Endothelial cell (in vitro differentiated cells): ENCODE measurements around the gene PLXNA2. TPM values are rescaled to one million over a fixed set of nuclear protein-coding genes. Genes with fewer than 3 reads are reported as not detected.

Experiments used
- DNase-seq: peaks from one replicate; pipeline ENCODE4 v3.0.0; 2021; ENCODE audit warnings: low spot score
- H3K27ac Mint-ChIP-seq: one replicate; pipeline ENCODE4 v1.8.0; 2021; ENCODE audit warnings: mixed read lengths, inconsistent platforms; ENCODE audit not compliant: unreplicated experiment
- H3K27me3 Mint-ChIP-seq: one replicate; pipeline ENCODE4 v1.8.0; 2021; ENCODE audit warnings: mild to moderate bottlenecking, moderate library complexity, mixed read lengths, inconsistent platforms; ENCODE audit not compliant: unreplicated experiment
- H3K36me3 Mint-ChIP-seq: one replicate; pipeline ENCODE4 v1.8.0; 2021; ENCODE audit warnings: mild to moderate bottlenecking, low read depth, mixed read lengths, inconsistent platforms; ENCODE audit not compliant: unreplicated experiment
- H3K4me1 Mint-ChIP-seq: one replicate; pipeline ENCODE4 v1.8.0; 2021; ENCODE audit warnings: mild to moderate bottlenecking, mixed read lengths, inconsistent platforms; ENCODE audit not compliant: unreplicated experiment
- H3K4me3 Mint-ChIP-seq: one replicate; pipeline ENCODE4 v1.8.0; 2021; ENCODE audit warnings: mild to moderate bottlenecking, mixed read lengths, inconsistent platforms; ENCODE audit not compliant: unreplicated experiment
- H3K9me3 Mint-ChIP-seq: one replicate; pipeline ENCODE4 v1.8.0; 2021; ENCODE audit warnings: mixed read lengths, inconsistent platforms; ENCODE audit not compliant: unreplicated experiment
- total RNA-seq: library from RNA; stranded (reverse); fragmentation: NEBNext Ultra II Directional; extraction: Animal tissue kit (Norgen Biotek cat#: 25700); gene quantifications from one replicate; pipeline ENCODE4 v1.2.1, GENCODE V29; 2021; ENCODE audit not compliant: unreplicated experiment
- TF ChIP-seq, protein P1 (sequence below): fragments of 200-600 bp; sonication (generic); IDR thresholded peaks from one replicate; pipeline ENCODE4 v1.5.0; 2021; ENCODE audit warnings: antibody characterized with exemption; ENCODE audit not compliant: unreplicated experiment

PLXNA2 gene
- total RNA-seq, 1 donor from 2014 or later: 25.6 TPM

DNA sequence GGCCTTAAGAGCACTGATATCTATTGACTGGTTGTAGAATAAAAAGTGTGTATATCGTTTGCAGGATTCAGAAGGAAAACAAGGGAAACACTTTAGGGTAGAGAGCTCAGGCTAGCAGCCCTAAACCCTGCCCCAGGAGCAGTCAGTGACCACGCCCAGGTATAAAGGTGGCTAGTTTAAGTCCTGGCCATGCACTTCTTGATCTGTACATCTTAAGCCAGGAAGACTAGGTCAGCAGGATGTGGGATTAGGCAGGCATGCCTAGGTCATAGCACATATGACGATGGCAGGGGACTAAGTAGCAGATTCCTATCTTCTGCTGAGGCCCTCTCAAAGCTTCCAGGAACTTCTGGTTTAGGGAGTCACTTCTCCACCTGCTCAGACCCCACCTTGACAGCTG is 175.3 kb downstream of the PLXNA2 start:
- TF ChIP-seq, protein P1, sequence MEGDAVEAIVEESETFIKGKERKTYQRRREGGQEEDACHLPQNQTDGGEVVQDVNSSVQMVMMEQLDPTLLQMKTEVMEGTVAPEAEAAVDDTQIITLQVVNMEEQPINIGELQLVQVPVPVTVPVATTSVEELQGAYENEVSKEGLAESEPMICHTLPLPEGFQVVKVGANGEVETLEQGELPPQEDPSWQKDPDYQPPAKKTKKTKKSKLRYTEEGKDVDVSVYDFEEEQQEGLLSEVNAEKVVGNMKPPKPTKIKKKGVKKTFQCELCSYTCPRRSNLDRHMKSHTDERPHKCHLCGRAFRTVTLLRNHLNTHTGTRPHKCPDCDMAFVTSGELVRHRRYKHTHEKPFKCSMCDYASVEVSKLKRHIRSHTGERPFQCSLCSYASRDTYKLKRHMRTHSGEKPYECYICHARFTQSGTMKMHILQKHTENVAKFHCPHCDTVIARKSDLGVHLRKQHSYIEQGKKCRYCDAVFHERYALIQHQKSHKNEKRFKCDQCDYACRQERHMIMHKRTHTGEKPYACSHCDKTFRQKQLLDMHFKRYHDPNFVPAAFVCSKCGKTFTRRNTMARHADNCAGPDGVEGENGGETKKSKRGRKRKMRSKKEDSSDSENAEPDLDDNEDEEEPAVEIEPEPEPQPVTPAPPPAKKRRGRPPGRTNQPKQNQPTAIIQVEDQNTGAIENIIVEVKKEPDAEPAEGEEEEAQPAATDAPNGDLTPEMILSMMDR: no peak
- no peaks in the 10 kb centered on the region for H3K9me3 Mint-ChIP-seq
- no peak for DNase-seq
- no peaks in the 10 kb centered on the region for H3K4me1 Mint-ChIP-seq
- H3K27ac Mint-ChIP-seq: no peak overlapping the region
- no peak overlapping the region for H3K4me3 Mint-ChIP-seq
- H3K27me3 Mint-ChIP-seq: no peaks in the 10 kb centered on the region
- peaks cover 23% of the 10 kb centered on the region for H3K36me3 Mint-ChIP-seq

DNA sequence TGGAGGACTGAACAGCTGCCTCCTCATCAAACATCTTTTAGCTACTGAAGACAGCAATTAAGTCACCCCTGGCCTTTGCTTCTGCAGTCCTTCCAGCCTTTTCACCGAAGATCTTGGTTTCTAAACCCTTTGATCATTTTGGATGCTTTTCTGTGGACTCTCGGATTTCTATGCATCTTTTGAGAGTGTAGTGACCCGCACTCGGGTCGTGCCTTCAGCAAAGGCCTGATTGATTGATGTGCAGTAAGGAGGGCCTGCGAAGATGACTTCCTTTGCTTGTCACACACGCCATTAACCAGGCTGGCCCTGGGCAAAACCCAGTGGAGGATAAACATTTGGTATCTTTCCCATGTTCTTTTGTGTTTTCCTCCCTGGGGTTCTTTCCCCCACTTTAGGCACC is 175.8 kb downstream of the PLXNA2 start:
- no peak for DNase-seq
- Mint-ChIP-seq H3K4me3 (no peak overlapping the region), H3K4me1 (no peaks in the 10 kb centered on the region), H3K27me3 (no peaks in the 10 kb centered on the region), H3K27ac (no peak overlapping the region), H3K9me3 (no peaks in the 10 kb centered on the region), H3K36me3 (peaks cover 20% of the 10 kb centered on the region)
- TF ChIP-seq, protein P1: no peak

DNA sequence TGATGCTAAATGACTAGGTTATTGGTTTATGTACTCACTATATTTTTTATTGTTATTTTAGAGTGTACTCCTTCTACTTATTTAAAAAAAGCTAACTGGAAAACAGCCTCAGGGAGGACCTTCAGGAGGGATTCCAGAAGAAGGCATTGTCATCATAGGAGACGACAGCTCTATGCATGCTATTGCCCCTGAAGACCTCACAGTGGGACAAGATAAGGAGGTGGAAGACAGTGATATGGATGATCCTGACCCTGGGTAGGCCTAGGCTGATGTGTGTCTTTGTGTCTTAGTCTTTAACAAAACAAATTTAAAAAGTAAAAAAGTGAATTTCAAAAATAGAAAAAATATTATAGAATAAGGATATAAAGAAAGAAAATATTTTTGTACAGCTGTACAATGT is 177.6 kb downstream of the PLXNA2 start:
- no peaks in the 10 kb centered on the region for H3K9me3 Mint-ChIP-seq
- TF ChIP-seq, protein P1: no peak
- H3K4me1 Mint-ChIP-seq: no peaks in the 10 kb centered on the region
- DNase-seq: no peak
- no peak overlapping the region for H3K27ac Mint-ChIP-seq
- H3K4me3 Mint-ChIP-seq: no peak overlapping the region
- H3K36me3 Mint-ChIP-seq: peaks cover 23% of the 10 kb centered on the region
- H3K27me3 Mint-ChIP-seq: no peaks in the 10 kb centered on the region

DNA sequence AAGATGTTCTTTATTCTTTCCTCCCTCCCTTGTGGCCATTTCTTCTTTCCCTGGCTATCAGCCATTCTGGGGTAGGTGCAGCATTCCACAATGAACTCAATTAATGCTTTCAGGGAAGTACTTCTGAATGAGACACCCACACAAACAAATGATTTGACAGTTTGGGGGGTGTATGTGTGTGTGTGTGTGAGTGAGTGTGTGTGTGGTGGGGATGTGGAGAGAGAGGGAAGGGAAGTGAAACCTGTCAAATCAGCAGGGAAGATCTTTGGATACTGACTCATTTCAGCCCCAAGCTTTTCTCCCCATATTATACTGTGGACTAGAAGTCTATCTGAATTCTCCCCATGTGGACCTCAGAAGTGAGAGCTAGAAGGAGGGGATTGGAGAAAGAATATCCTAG is 178.3 kb downstream of the PLXNA2 start:
- H3K9me3 Mint-ChIP-seq: peaks cover 4% of the 10 kb centered on the region
- H3K4me3 Mint-ChIP-seq: no peak overlapping the region
- DNase-seq: no peak
- H3K4me1 Mint-ChIP-seq: no peaks in the 10 kb centered on the region
- no peak overlapping the region for H3K27ac Mint-ChIP-seq
- peaks cover 26% of the 10 kb centered on the region for H3K36me3 Mint-ChIP-seq
- TF ChIP-seq, protein P1: no peak
- no peaks in the 10 kb centered on the region for H3K27me3 Mint-ChIP-seq

DNA sequence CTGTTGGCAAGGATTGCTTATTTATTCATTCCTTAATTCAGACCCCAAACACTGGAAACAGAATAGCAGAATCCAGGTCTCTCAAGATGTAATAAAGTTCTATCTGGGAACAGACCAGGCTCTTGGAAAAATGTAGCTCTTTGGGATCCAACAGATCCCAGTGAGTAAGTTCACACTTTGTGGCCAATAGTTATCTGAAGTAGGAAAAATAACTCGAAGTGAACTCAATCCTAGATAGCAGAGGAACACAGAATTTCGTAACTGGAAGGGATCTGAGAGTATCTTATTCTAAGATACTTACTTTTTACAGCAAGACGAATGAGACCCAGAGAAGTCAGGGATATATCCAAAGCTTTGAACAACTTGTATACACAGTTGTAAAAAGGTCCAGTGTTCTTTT is 182.6 kb downstream of the PLXNA2 start:
- peaks cover 2% of the 10 kb centered on the region for H3K27me3 Mint-ChIP-seq
- TF ChIP-seq, protein P1: no peak
- H3K4me1 Mint-ChIP-seq: peaks cover 5% of the 10 kb centered on the region
- H3K27ac Mint-ChIP-seq: no peak overlapping the region
- H3K4me3 Mint-ChIP-seq: no peak overlapping the region
- H3K9me3 Mint-ChIP-seq: peaks cover 4% of the 10 kb centered on the region
- DNase-seq: no peak
- H3K36me3 Mint-ChIP-seq: peaks cover 22% of the 10 kb centered on the region
